Stimulated activated naive CD4-positive, alpha-beta T cell treated with Interleukin-2 at 50 U/mL for 16 hours (primary cell): Measurements from ENCODE around the gene PDPK1.

Experiments used
- DNase-seq: peaks from one replicate; lab custom pipeline; 2025; lab: John Stamatoyannopoulos, UW

PDPK1 gene

GRCh38 chr16:2507052-2507659, 30.7 kb upstream of the PDPK1 start:
- DNase-seq = no peak

GRCh38 chr16:2507665-2508064, 30.2 kb upstream of the PDPK1 start:
- DNase-seq = no peak

GRCh38 chr16:2508722-2509400, 29.0 kb upstream of the PDPK1 start:
- no peak for DNase-seq

- DNase-seq = no peak
These were observed 26.6 kb upstream of the PDPK1 start for GRCh38 chr16:2511128-2511800.

- DNase-seq = no peak
These were observed 25.7 kb upstream of the PDPK1 start for GRCh38 chr16:2511996-2512734.

GRCh38 chr16:2512735-2513404, 25.0 kb upstream of the PDPK1 start:
- no peak for DNase-seq

- DNase-seq = peak; percentile 86
These were observed 24.2 kb upstream of the PDPK1 start, which contains the start of gene ATP6V0C for GRCh38 chr16:2513405-2514332. TSS of gene ATP6V0C (plus strand) at chr16:2513952. CDS start at chr16:2514104, 152 bp downstream.

- peak; percentile 30 for DNase-seq
These were observed 23.3 kb upstream of the PDPK1 start for GRCh38 chr16:2514333-2515179.

- no peak for DNase-seq
These were observed 22.5 kb upstream of the PDPK1 start for GRCh38 chr16:2515180-2515851.

- no peak for DNase-seq
These were observed 21.2 kb upstream of the PDPK1 start for GRCh38 chr16:2516391-2517240.

GRCh38 chr16:2517954-2518605, 19.7 kb upstream of the PDPK1 start:
- DNase-seq = no peak

- no peak for DNase-seq
These were observed 18.8 kb upstream of the PDPK1 start for GRCh38 chr16:2518823-2519710.

- DNase-seq = no peak
These were observed 18.1 kb upstream of the PDPK1 start for GRCh38 chr16:2519711-2520080.

GRCh38 chr16:2520097-2520783, 17.6 kb upstream of the PDPK1 start, which contains the start of gene AMDHD2:
TSS of gene AMDHD2 (plus strand) at chr16:2520371. CDS start at chr16:2520459, 88 bp downstream.
- DNase-seq = peak; percentile 88

GRCh38 chr16:2520784-2521531, 16.9 kb upstream of the PDPK1 start:
- peak; percentile 40 for DNase-seq
